GM19468 (cell line): ENCODE results near the gene PELI2.
"Not testable (repeated sequence)": the region's sequence is repeated elsewhere in the genome, so short reads cannot be mapped to it uniquely, and the experiment has no call there.

ENCODE experiments used
- ATAC-seq: cut with Tn5 transposase; IDR thresholded peaks from one replicate; pipeline ENCODE4 v1.9.1; 2021; ENCODE audit warnings: mild to moderate bottlenecking, moderate library complexity, moderate number of reproducible peaks; ENCODE audit not compliant: unreplicated experiment; ENCODE audit errors: extremely low read depth

The PELI2 gene

GRCh38 chr14:56137849-56138248, 19.6 kb downstream of the PELI2 start:
- ATAC-seq, result no peak

GRCh38 chr14:56138928-56139327, 20.7 kb downstream of the PELI2 start:
- no peak for ATAC-seq

GRCh38 chr14:56142314-56142713, 24.1 kb downstream of the PELI2 start:
- ATAC-seq, result no peak

GRCh38 chr14:56143025-56143424, 24.8 kb downstream of the PELI2 start:
- ATAC-seq, result no peak

- no peak for ATAC-seq
Observed at GRCh38 chr14:56144176-56144575, 26.0 kb downstream of the PELI2 start.

- no peak for ATAC-seq
Observed at GRCh38 chr14:56145181-56145769, 27.1 kb downstream of the PELI2 start.

GRCh38 chr14:56145965-56146364, 27.8 kb downstream of the PELI2 start:
- no peak for ATAC-seq

- ATAC-seq, result no peak
Observed at GRCh38 chr14:56147449-56147848, 29.2 kb downstream of the PELI2 start.

- ATAC-seq, result no peak
Observed at GRCh38 chr14:56147986-56148901, 30.0 kb downstream of the PELI2 start.

- ATAC-seq, result no peak
Observed at GRCh38 chr14:56149151-56149550, 30.9 kb downstream of the PELI2 start.

GRCh38 chr14:56149995-56150394, 31.8 kb downstream of the PELI2 start:
- no peak for ATAC-seq

- ATAC-seq, result no peak
Observed at GRCh38 chr14:56150645-56151345, 32.6 kb downstream of the PELI2 start.

- ATAC-seq, result no peak
Observed at GRCh38 chr14:56152221-56152620, 34.0 kb downstream of the PELI2 start.

GRCh38 chr14:56153267-56153666, 35.1 kb downstream of the PELI2 start:
- ATAC-seq, result no peak

GRCh38 chr14:56154321-56154720, 36.1 kb downstream of the PELI2 start:
- no peak for ATAC-seq

- no peak for ATAC-seq
Observed at GRCh38 chr14:56156096-56156495, 37.9 kb downstream of the PELI2 start.

- no peak for ATAC-seq
Observed at GRCh38 chr14:56159066-56159465, 40.9 kb downstream of the PELI2 start.

GRCh38 chr14:56160088-56160487, 41.9 kb downstream of the PELI2 start:
- ATAC-seq, result no peak

- no peak for ATAC-seq
Observed at GRCh38 chr14:56161658-56162057, 43.4 kb downstream of the PELI2 start.

- ATAC-seq, result no peak
Observed at GRCh38 chr14:56162476-56162875, 44.3 kb downstream of the PELI2 start.

GRCh38 chr14:56166579-56166978, 48.4 kb downstream of the PELI2 start:
- not testable (repeated sequence) for ATAC-seq
